CD4-positive, alpha-beta T cell treated with Interleukin-12 subunit alpha and Interleukin-12 subunit beta, for 1 hour (primary cell): Measurements from ENCODE around the gene MTRF1L.
"Not testable (repeated sequence)": the region's sequence is repeated elsewhere in the genome, so short reads cannot be mapped to it uniquely, and the experiment has no call there.

Experiments used
- DNase-seq: peaks from one replicate; pipeline ENCODE4 v3.0.0-alpha.2; 2020

The MTRF1L gene

DNA sequence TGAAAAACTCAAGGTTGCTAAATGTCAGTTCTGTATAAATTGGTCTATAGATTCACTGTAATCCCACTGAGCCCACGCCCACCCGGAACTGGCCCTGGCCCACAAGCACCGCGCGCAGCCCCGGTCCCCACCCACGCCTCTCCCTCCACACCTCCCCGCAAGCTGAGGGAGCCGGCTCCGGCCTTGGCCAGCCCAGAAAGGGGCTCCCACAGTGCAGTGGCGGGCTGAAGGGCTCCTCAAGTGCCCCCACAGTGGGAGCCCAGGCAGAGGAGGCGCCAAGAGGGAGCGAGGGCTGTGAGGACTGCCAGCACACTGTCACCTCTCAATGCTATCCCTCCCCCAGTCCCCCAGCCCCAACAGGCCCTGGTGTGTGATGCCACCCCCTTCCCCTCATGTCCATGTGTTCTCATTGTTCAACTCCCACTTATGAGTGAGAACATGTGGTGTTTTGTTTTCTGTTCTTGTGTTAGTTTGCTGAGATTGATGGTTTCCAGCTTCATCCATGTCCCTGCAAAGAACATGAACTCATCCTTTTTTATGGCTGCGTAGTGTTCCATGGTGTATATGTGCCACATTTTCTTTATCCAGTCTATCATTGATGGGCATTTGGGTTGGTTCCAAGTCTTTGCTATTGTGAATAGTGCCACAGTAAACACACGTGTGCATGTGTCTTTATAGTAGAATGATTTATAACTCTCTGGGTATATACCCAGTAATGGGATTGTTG, 36.2 kb downstream of the MTRF1L start:
- not testable (repeated sequence) for DNase-seq

DNA sequence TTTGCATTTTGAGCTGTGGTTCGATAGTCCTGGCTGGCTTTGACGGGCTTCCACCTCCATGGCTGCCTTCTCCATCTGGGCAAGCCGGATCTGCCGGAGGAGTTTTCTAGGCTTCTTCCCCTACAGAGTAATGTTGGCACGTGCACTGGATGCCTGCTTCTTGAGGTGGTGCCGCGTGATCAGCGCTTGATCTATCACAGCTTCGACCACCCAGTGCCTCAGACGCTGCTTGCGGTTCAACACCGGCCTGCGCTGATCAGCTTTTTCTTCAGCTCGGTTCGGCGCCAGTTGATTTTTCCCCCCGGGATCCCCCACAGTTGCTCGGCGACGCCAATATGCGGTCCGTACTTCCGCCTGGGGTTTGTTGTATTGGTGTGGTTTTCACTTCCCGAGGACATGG, 43.2 kb downstream of the MTRF1L start:
- no peak for DNase-seq

DNA sequence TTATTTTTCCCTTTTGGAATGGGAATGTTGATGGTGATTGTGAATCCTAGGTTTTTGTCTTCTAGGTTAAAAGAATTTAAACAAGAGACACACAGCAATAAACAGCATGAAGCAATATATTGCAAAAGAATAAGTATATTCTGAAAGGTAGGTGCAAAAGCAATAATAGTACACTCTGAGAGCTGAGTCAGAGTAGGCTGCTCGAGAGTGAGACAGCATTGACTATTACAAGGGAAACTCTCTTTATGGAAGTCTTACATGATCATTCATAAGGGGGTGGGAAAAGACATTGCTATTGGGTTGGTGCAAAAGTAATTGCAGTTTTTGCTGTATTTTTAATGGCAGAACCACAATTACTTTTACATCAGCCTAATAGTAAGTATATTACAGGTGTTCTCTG, 44.7 kb downstream of the MTRF1L start:
- no peak for DNase-seq

DNA sequence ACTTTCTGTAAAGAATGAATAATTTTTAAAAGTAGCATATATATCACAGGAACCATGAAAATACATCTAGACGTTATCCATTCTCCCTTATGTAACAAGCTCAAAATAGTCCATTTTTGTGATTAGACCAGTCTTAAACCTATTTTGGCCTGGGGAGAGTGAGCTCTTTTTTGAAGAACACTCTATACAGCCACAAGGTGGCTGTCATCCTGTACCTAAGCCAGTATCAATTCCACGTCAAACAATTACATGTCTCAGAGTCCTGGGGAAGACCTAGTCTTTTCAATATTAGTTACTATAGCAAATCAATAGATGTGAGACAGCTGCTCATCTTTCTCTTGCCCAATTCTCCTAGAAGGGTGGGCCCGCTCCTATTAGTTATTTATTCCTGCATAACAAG, 48.1 kb downstream of the MTRF1L start:
- no peak for DNase-seq

DNA sequence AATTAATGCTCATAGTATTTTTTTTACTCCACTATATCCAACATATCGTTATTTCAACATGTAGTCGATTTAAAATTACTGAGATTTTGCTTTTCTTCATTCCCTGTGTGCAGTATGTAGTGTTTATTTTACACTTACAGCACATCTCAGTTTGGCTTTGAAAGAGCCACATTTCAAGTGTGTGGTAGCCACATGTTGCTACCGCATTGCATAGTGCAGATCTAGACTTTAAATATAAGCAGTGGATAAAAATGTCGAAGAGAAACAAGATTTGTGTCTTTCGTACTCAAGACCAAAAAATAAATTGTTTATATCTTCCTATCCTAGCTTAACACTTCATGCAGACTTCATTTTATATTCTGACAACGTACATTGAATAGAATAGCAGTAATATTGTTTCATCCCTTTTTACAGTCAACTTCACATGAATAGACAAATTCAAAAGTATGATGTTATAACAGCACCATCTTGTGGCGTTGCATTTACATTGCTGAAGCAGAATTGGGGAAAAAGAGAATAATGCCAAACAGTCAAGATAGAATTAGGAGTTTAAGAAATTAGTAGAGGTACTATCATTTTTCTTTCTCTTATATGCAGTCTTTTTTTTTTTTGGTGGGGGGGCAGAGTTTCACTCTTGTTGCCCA, 49.5 kb downstream of the MTRF1L start:
- no peak for DNase-seq

DNA sequence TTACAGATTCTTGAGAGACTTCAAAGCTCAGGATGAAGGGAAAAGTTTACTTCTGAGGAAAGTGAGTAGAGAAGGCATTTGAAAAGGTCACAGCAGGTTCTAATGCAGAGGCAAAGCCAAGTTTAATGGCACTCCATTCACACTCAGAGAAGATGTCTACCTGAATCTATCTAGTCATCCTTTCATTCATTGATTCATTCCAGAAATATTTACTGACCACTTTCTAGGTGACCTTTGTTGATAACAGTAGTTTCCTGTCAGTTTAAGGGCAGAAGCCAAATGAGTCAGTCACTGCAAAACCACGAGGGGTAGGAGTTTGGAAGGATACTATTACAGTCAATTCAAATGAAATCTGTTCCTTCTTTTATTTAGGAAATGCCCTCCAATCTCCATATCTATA, 50.5 kb downstream of the MTRF1L start:
- no peak for DNase-seq

DNA sequence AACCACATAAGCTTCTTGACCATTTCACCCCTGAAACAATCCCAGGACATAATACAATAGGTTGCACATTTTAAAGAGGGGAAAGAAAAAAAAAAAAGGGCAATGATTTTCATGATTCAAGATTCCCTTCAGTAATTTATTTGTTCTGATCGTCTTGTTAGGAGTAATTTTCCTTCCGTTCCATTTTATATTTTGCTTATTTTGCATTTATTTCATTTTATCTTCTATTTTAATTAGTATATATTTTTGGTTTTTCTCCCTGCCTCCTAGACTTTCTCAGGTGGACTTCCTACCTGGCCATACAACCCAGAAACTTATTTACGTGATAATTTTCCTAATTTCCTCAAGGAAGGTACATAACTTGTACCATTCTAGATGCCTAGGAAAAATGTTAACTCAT, 52.3 kb downstream of the MTRF1L start:
- DNase-seq, result no peak

DNA sequence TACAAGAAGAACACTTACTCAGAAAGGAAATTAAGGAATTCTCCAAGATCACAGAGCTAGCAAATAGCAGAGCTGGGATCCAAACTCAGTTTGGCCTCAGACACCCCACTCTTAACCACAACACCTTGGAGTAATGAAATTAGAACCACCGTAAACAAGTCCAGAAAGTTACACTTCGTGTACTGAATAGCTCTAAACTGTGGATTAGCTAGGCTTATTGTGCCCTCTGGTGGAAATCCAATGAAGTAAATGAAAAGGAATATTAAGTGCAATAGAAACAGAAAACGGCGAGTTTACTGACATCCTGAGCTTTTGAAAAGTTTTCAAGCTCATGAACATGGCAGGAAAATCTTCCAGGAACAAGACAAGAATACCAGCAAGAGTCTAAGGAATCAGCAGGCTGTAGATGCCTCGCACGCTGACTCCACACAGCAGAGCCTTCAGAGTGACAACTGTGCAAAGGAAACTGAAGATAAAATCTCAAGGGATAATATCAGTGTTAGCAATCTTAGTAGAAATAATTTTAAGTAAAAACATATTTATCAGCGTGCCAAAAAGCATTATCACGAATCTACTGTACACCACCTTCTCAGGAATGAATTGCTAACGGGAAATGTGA, 54.2 kb downstream of the MTRF1L start:
- DNase-seq, result peak; percentile 38

DNA sequence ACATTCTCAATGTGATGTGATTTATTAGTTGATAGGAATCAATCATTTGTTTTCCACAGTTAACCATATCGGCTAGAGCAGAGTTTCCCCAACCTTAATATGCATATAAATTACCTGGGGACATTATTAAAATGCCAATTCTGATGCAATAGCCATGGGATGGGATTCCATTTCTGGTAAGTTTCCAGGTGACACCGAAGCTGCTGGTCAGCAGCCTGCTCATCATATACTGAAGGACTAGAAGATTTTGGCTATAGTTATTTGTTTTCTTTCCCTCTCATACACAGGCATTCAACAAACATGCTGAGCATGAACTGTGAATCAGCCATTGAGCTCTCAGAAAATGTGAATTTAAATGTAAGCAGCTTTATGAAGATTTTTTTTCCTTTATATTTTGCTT, 55.5 kb downstream of the MTRF1L start:
- DNase-seq, result no peak

DNA sequence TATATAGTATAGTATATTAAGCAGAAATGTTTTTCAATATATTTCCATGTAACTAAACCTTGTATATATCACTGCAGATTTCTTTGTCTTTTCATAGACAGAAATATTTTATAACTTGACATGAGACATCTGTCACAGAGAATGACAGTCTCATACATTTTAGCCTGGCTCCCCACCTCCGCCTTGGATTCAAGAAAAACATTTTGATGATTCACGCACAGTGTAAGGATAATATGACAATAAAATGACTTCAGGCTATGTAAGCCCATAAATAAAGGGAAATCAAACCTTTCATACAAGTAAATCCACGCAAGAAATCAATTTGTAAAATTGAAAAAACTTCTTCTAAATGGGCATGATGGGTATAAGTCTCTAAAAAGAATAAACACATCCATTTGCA, 56.0 kb downstream of the MTRF1L start:
- DNase-seq, result no peak

DNA sequence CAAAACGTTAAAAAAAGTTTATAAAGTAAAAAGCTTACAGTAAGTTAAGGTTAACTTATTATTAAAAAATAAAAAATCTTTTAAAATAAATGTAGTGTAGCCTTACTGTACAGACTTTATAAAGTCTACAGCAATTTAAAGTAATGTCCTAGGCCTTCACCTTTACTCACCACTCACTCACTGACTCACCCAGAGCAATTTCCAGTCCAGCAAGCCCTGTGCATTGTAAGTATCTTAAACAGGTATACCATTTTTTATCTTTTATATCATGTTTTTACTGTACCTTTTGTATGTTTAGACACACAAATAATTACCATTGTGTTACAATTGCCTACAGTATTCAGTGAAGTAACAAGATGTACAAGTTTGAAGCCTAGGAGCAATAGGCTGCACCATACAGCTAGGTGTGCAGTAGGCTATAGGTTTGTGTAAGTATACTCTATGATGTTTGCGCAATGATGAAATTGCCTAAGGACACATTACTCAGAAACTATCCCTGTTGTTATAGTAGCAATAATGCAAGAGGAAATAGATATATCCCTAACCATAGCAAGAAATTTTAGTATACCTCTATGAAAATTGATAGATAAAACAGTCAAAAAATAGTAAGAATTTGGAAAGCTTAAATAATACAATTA, 59.1 kb downstream of the MTRF1L start:
- no peak for DNase-seq

DNA sequence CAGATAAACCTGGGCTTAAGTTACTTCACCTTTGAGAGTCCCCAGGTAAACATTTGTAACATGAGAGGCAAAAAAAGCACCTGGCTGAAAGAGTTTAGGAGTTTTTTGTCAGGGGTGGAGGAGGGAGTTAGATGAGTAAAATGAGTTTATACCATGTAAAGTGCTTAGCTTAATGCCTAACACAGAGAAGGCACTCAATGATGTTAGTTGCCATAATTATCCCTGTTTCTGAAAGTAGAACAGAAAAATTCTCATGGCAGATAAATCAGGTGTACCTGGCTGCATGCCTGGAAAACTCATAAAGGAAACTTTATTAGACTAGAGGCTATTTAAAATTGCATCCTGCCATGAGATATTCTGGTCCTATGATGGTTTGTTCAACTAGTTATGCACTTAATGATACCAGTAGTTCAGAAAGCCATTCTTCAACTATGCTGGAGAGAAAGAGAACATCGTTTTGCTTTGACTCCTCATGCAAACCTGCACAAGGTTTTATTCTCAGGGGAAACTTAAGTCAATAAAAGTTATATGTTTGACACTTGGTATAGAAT, 60.1 kb downstream of the MTRF1L start:
- no peak for DNase-seq

DNA sequence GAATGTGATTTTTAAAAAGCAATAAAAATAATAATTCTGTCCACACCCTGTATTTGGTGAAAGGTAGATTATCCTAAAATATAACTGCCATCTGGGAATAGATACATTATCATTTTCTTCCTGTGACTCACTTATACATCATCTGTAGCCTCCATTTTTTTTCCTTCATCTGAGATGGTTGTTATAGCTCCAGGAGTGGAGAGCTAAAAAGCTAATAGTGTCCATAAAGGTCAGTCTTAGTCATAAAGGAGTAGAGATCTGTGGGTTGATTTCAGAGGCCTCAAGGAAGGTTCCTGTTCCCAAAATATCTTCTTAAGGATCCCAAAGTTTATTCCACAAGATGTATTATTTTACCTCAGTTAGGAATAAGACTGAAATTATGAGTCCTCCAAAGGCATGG, 60.8 kb downstream of the MTRF1L start:
- DNase-seq, result no peak
